Lower leg skin (tissue), 3 donors: ENCODE measurements around the gene TMEM14C.

Experiments used
- POLR2A ChIP-seq, 2 donors: fragments of 450-650 bp; IDR thresholded peaks; one replicate each; pipeline ENCODE4 v1.6.1; 2016 to 2017; ENCODE audit warnings: antibody characterized with exemption in 2 of 2, mild to moderate bottlenecking in 1 of 2, moderate library complexity in 1 of 2
- TF ChIP-seq, protein P1 (sequence below), 3 donors: fragments of 450-650 bp; IDR thresholded peaks; one replicate each; pipeline ENCODE4 v1.5.1; 2016; ENCODE audit warnings: antibody characterized with exemption in 3 of 3, mild to moderate bottlenecking in 3 of 3, moderate library complexity in 2 of 3

DNA sequence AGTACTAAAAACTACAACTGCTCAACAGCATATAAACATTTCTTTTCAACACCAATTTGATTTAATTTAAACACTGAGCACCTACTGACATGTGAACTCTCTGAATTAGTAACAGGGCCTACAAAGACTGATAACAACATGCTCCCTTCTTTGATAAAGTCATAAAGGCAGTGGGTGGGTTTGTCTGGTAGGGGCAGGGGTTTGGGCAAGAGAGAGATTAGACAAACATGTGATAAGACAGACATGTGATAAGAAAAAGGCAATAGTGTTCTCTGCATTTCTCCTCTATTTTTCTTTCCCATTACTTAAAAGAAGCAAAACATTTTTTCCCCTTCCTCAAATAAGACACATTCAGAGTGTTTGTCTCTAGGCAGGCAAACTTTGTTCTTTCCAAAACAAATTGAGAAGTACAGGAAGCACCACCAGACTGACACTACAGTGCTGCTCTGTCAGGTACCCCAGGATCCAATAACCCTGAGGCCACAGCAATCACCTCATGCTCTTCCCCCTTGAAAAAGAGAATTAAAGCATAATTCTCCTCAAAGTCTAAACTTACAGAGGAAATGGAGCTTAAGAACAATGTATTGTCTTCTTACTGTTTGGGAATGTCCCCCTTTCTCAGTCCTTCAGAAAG is 40.4 kb upstream of the TMEM14C start:
- TF ChIP-seq, protein P1, sequence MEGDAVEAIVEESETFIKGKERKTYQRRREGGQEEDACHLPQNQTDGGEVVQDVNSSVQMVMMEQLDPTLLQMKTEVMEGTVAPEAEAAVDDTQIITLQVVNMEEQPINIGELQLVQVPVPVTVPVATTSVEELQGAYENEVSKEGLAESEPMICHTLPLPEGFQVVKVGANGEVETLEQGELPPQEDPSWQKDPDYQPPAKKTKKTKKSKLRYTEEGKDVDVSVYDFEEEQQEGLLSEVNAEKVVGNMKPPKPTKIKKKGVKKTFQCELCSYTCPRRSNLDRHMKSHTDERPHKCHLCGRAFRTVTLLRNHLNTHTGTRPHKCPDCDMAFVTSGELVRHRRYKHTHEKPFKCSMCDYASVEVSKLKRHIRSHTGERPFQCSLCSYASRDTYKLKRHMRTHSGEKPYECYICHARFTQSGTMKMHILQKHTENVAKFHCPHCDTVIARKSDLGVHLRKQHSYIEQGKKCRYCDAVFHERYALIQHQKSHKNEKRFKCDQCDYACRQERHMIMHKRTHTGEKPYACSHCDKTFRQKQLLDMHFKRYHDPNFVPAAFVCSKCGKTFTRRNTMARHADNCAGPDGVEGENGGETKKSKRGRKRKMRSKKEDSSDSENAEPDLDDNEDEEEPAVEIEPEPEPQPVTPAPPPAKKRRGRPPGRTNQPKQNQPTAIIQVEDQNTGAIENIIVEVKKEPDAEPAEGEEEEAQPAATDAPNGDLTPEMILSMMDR (IDR thresholded peaks at IDR 0.05), result no peak
- no peak for TF ChIP-seq POLR2A (IDR thresholded peaks at IDR 0.05)
